Peyer's patch (tissue), 4 donors: Measurements from ENCODE around the gene KHK.

Experiments used
- POLR2A ChIP-seq, 2 donors: fragments of 450-650 bp; IDR thresholded peaks; one replicate each; pipeline ENCODE4 v1.5.1; 2017; ENCODE audit warnings: antibody characterized with exemption in 2 of 2, mild to moderate bottlenecking in 2 of 2, moderate library complexity in 2 of 2
- TF ChIP-seq, protein P1 (sequence below), 6 experiments: fragments of 450-650 bp in 4 of 6; fragments of 200-600 bp in 2 of 6; sonication (generic) in 1 of 6; IDR thresholded peaks; one replicate each; pipeline ENCODE4 v1.5.1; 2017 to 2019; ENCODE audit warnings: antibody characterized with exemption in 6 of 6, mild to moderate bottlenecking in 3 of 6, moderate library complexity in 1 of 6

DNA sequence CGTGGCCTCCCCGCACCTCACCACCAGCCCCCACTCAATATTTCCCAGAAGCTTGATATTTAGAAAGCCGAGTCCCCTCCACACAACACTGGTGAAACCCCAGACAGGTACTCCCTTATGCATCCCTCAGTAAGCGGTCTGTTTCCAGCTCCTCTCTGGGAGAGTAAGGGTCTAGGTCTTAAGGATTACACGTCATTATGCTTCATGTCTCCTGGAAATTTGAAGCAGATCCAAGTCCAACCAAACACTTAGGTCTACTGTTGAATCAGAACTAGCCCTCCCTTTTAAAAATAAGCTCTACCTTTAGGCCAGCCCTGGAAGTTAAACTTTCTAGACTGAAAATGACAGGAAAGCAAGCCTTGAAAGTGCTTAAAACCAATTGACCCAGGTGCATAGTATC is 13.7 kb upstream of the KHK start:
- TF ChIP-seq, protein P1, sequence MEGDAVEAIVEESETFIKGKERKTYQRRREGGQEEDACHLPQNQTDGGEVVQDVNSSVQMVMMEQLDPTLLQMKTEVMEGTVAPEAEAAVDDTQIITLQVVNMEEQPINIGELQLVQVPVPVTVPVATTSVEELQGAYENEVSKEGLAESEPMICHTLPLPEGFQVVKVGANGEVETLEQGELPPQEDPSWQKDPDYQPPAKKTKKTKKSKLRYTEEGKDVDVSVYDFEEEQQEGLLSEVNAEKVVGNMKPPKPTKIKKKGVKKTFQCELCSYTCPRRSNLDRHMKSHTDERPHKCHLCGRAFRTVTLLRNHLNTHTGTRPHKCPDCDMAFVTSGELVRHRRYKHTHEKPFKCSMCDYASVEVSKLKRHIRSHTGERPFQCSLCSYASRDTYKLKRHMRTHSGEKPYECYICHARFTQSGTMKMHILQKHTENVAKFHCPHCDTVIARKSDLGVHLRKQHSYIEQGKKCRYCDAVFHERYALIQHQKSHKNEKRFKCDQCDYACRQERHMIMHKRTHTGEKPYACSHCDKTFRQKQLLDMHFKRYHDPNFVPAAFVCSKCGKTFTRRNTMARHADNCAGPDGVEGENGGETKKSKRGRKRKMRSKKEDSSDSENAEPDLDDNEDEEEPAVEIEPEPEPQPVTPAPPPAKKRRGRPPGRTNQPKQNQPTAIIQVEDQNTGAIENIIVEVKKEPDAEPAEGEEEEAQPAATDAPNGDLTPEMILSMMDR (IDR thresholded peaks at IDR 0.05): no peak
- no peak for TF ChIP-seq POLR2A (IDR thresholded peaks at IDR 0.05)
